Islet precursor cell (in vitro differentiated cells): ENCODE measurements around the gene VPS13C.
"Not testable (repeated sequence)": the region's sequence is repeated elsewhere in the genome, so short reads cannot be mapped to it uniquely, and the experiment has no call there.

Experiments used
- DNase-seq: peaks from one replicate; pipeline ENCODE4 v3.0.0-alpha.2; 2018

Gene VPS13C

GRCh38 chr15:62035256-62035924, 24.9 kb downstream of the VPS13C start:
- DNase-seq = no peak

GRCh38 chr15:62027916-62028315, 32.3 kb downstream of the VPS13C start:
- no peak for DNase-seq

GRCh38 chr15:62027263-62027565, 33.0 kb downstream of the VPS13C start:
- DNase-seq = no peak

- no peak for DNase-seq
Measured at GRCh38 chr15:62026487-62027262, 33.6 kb downstream of the VPS13C start.

- DNase-seq = no peak
Measured at GRCh38 chr15:62021991-62022600, 38.2 kb downstream of the VPS13C start.

GRCh38 chr15:62020576-62021160, 39.6 kb downstream of the VPS13C start:
- no peak for DNase-seq

GRCh38 chr15:62005354-62005753, 54.9 kb downstream of the VPS13C start:
- not testable (repeated sequence) for DNase-seq

GRCh38 chr15:61997786-61998185, 62.5 kb downstream of the VPS13C start:
- DNase-seq = no peak

GRCh38 chr15:61996056-61996635, 64.1 kb downstream of the VPS13C start:
- no peak for DNase-seq

GRCh38 chr15:61994216-61994615, 66.0 kb downstream of the VPS13C start:
- DNase-seq = no peak

- DNase-seq = no peak
Measured at GRCh38 chr15:61992518-61992917, 67.7 kb downstream of the VPS13C start.

- DNase-seq = no peak
Measured at GRCh38 chr15:61989667-61990066, 70.6 kb downstream of the VPS13C start.

GRCh38 chr15:61987824-61988223, 72.4 kb downstream of the VPS13C start:
- DNase-seq = no peak

GRCh38 chr15:61983081-61983480, 77.2 kb downstream of the VPS13C start:
- DNase-seq = no peak

- no peak for DNase-seq
Measured at GRCh38 chr15:61978225-61978624, 82.0 kb downstream of the VPS13C start.

- no peak for DNase-seq
Measured at GRCh38 chr15:61974759-61975158, 85.5 kb downstream of the VPS13C start.

- no peak for DNase-seq
Measured at GRCh38 chr15:61974118-61974517, 86.1 kb downstream of the VPS13C start.

GRCh38 chr15:61951949-61952348, 108.3 kb downstream of the VPS13C start:
- DNase-seq = no peak

GRCh38 chr15:61946778-61947177, 113.5 kb downstream of the VPS13C start:
- DNase-seq = no peak

GRCh38 chr15:61943992-61944391, 116.3 kb downstream of the VPS13C start:
- DNase-seq = no peak

- no peak for DNase-seq
Measured at GRCh38 chr15:61938249-61938648, 122.0 kb downstream of the VPS13C start.

- no peak for DNase-seq
Measured at GRCh38 chr15:61936528-61937195, 123.6 kb downstream of the VPS13C start.

GRCh38 chr15:61935493-61935892, 124.8 kb downstream of the VPS13C start:
- no peak for DNase-seq
